Measurements from ENCODE around the gene CNOT6.

DNA sequence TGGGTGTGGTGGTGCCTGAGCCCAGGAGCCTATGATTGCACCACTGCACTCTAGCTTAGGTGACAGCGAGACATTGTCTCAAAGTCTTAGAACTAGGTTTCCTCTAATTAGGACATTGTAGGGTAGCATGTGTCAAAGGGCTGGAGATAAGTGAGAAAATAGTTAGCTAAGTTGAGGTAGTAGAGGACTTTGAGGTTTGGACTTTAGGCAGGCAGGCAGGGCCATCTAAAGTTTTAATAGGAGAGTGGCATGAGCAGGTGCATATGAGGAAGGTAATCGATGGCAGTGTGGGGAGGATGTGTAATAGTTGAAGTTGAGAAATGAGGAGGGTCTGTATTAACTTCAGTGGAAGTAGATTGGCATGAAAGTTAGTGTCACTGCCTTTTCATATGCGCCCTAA lies 21.1 kb downstream of the CNOT6 start:
- no peak for TF ChIP-seq ZFX (IDR thresholded peaks at IDR 0.05)
- TF ChIP-seq, protein P1, sequence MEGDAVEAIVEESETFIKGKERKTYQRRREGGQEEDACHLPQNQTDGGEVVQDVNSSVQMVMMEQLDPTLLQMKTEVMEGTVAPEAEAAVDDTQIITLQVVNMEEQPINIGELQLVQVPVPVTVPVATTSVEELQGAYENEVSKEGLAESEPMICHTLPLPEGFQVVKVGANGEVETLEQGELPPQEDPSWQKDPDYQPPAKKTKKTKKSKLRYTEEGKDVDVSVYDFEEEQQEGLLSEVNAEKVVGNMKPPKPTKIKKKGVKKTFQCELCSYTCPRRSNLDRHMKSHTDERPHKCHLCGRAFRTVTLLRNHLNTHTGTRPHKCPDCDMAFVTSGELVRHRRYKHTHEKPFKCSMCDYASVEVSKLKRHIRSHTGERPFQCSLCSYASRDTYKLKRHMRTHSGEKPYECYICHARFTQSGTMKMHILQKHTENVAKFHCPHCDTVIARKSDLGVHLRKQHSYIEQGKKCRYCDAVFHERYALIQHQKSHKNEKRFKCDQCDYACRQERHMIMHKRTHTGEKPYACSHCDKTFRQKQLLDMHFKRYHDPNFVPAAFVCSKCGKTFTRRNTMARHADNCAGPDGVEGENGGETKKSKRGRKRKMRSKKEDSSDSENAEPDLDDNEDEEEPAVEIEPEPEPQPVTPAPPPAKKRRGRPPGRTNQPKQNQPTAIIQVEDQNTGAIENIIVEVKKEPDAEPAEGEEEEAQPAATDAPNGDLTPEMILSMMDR (conservative IDR thresholded peaks at IDR 0.05) = no peak
